CD4-positive, alpha-beta T cell (primary cell): Measurements from ENCODE around the gene CNNM1. TPM values are rescaled to one million over a fixed set of nuclear protein-coding genes. Genes with fewer than 3 reads are reported as not detected.

ENCODE experiments used
- ATAC-seq: fragments of 200-7000 bp; cut with Tn5 transposase; one replicate; pipeline ENCODE4 v1.10.0; 2022; ENCODE audit warnings: mild to moderate bottlenecking; ENCODE audit not compliant: poor library complexity
- CTCF ChIA-PET: fragments of 350-600 bp; sonication (Branson Sonifier 250); formaldehyde crosslinking; loops from one replicate; lab custom pipeline; 2021; ENCODE audit warnings: antibody characterized with exemption, inconsistent platforms; lab: Charles Lee
- POLR2A ChIA-PET: fragments of 350-600 bp; sonication (Branson Sonifier 250); formaldehyde crosslinking; loops from one replicate; lab custom pipeline; 2021; ENCODE audit warnings: antibody characterized with exemption, inconsistent platforms; lab: Charles Lee
- DNase-seq, 14 experiments: peaks; one replicate each; pipeline ENCODE4 v3.0.0-alpha.2; 2013 to 2020; ENCODE audit warnings: mixed read lengths in 2 of 14
- H3K27ac ChIP-seq, 2 donors: one replicate each; pipeline versions ENCODE4 v1.5.1 to v1.7.0; 2013; ENCODE audit warnings: low read length in 2 of 2, low read depth in 1 of 2, mild to moderate bottlenecking in 1 of 2
- H3K27me3 ChIP-seq, 2 experiments: 1 replicate in 1 of 2; 2 replicates in 1 of 2; pipeline versions ENCODE4 v1.6.1 to v1.7.0; 2013; ENCODE audit warnings: low read length in 2 of 2, control low read depth in 1 of 2, mild to moderate bottlenecking in 1 of 2, moderate library complexity in 1 of 2; ENCODE audit not compliant: insufficient read depth in 2 of 2, control insufficient read depth in 1 of 2
- H3K36me3 ChIP-seq: one replicate; pipeline ENCODE4 v1.6.1; 2013; ENCODE audit warnings: low read length, control low read depth; ENCODE audit not compliant: insufficient read depth
- H3K4me1 ChIP-seq: one replicate; pipeline ENCODE4 v1.6.1; 2013; ENCODE audit warnings: low read length, control low read depth; ENCODE audit not compliant: insufficient read depth
- H3K4me3 ChIP-seq: one replicate; pipeline ENCODE4 v1.5.1; 2013; ENCODE audit warnings: mild to moderate bottlenecking, low read length, moderate library complexity
- H3K9me3 ChIP-seq, 2 experiments: 1 replicate in 1 of 2; 2 replicates in 1 of 2; pipeline versions ENCODE4 v1.6.1 to v1.7.0; 2013; ENCODE audit warnings: low read length in 2 of 2, mild to moderate bottlenecking in 2 of 2, control low read depth in 1 of 2, moderate library complexity in 1 of 2; ENCODE audit not compliant: control insufficient read depth in 1 of 2, insufficient read depth in 1 of 2
- H3K27ac Mint-ChIP-seq: one replicate; pipeline ENCODE4 v1.8.0; 2020; ENCODE audit warnings: mixed read lengths
- H3K27me3 Mint-ChIP-seq: one replicate; pipeline ENCODE4 v1.8.0; 2021; ENCODE audit warnings: mixed read lengths
- H3K36me3 Mint-ChIP-seq: one replicate; pipeline ENCODE4 v1.8.0; 2021; ENCODE audit warnings: low read depth, mixed read lengths
- H3K4me1 Mint-ChIP-seq: one replicate; pipeline ENCODE4 v1.8.0; 2021; ENCODE audit warnings: low read depth, mixed read lengths
- H3K4me3 Mint-ChIP-seq: one replicate; pipeline ENCODE4 v1.8.0; 2020; ENCODE audit warnings: mild to moderate bottlenecking, mixed read lengths
- H3K9me3 Mint-ChIP-seq: one replicate; pipeline ENCODE4 v1.8.0; 2020; ENCODE audit warnings: mixed read lengths
- intact Hi-C, 2 experiments: fragments of 100-400 bp; cut with DNase I in 1 of 2; cut with micrococcal nuclease in 1 of 2; formaldehyde crosslinking; loops; one replicate each; pipeline versions ENCODE4 v1.15.1 to v1.9.0; 2023 to 2025; cut with DNase I, micrococcal nuclease
- total RNA-seq, 174 experiments: library from RNA in 2 of 174; stranded (reverse) in 2 of 174; gene quantifications; one replicate each; pipeline ENCODE4 v1.2.3 and lab custom pipeline; 2021 to 2026
- TF ChIP-seq, protein P1 (sequence below): fragments of 200-600 bp; IDR thresholded peaks from one replicate; pipeline ENCODE4 v1.8.0; 2022; ENCODE audit warnings: antibody characterized with exemption, mild to moderate bottlenecking

Gene CNNM1
- total RNA-seq, 2 experiments from 2014 or later, result 0.16 to 0.17 TPM

DNA sequence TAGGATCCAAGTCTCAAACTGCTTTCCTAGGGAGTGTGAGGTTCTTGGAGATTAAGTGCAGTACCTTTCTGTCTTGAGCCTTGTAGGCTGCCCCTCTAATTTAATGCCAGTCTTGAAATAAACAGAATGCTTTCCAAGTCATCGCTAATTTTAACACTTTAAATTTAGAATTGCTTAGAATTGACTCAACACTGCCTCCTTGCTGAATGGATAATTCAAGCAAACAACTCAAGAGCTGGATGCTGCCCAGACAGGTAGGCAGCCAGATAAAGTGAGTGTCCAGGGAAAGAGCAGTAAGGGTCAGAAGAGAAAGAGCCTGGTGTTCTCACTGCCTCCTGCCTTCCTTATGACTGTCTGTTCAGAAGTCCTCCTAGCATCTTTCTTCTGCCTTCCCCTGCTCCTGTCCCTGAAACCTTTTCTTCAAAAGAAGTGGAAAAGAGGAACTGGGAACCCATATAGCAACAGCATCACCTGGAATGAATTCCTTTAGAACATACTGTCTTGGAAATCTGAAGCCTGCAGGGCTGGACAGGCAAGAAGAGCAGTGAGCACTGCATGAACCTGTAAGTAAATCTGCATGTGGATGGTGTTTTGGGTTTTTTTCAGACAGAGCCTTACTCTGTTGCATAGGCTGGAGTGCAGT lies 104.3 kb downstream of the CNNM1 start:
- H3K4me1 Mint-ChIP-seq, result peaks cover 58% of the 10 kb centered on the region
- Histone ChIP-seq H3K27me3 (no peaks in the 10 kb centered on the region), H3K9me3 (no peaks in the 10 kb centered on the region), H3K4me3 (no peak overlapping the region), H3K27ac (no peak overlapping the region), H3K36me3 (peaks cover 4% of the 10 kb centered on the region), H3K4me1 (peaks cover 17% of the 10 kb centered on the region)
- POLR2A ChIA-PET, result no interaction called here
- H3K36me3 Mint-ChIP-seq, result peaks cover 16% of the 10 kb centered on the region
- DNase-seq, result no peak
- no peak overlapping the region for H3K27ac Mint-ChIP-seq
- H3K27me3 Mint-ChIP-seq, result no peaks in the 10 kb centered on the region
- H3K9me3 Mint-ChIP-seq, result no peaks in the 10 kb centered on the region
- peak overlapping the region; percentile 30 for H3K4me3 Mint-ChIP-seq
- CTCF ChIA-PET, result no interaction called here
- intact Hi-C loops, result loop anchor here (2.0 to 10.0 kb wide), 9 partner anchors 179 to 1479 kb away; partner anchors contain the start of genes ENTPD7 (in 1 of the 2), HPS1 (in 1 of the 2), R3HCC1L (in 1 of the 2) and SLC25A28 (in 1 of the 2)
- ATAC-seq, result no peak
- TF ChIP-seq, protein P1, sequence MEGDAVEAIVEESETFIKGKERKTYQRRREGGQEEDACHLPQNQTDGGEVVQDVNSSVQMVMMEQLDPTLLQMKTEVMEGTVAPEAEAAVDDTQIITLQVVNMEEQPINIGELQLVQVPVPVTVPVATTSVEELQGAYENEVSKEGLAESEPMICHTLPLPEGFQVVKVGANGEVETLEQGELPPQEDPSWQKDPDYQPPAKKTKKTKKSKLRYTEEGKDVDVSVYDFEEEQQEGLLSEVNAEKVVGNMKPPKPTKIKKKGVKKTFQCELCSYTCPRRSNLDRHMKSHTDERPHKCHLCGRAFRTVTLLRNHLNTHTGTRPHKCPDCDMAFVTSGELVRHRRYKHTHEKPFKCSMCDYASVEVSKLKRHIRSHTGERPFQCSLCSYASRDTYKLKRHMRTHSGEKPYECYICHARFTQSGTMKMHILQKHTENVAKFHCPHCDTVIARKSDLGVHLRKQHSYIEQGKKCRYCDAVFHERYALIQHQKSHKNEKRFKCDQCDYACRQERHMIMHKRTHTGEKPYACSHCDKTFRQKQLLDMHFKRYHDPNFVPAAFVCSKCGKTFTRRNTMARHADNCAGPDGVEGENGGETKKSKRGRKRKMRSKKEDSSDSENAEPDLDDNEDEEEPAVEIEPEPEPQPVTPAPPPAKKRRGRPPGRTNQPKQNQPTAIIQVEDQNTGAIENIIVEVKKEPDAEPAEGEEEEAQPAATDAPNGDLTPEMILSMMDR, result no peak

DNA sequence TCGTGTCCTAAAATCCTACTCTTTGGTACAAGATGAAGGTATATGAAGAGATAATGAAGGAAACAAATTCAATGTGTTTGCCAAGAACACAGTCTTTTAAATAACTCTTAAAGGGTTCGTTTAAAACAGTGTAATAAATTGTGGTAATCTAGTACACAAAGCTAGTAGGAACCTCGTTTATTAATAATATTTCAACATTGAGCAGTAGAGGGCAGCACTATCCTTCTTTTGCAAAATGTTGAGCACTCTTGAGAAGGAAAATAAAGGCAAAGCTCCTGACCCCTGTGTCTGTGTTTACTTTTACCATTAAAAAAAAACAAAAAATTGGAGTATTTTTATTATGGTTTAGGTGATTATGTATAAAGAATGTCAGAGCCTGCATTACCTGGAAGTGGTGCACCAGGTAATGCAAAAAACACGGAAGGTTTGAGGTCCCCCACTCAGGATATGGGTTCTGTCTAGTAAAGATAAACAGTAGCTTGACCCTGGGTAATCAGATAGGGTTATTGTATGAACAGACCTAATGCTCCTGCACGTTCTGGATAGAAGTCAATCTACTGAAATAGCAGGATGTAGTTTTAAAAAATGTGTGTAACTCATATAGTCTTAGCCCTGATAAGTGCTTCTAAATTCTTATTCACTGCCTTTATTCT lies 107.0 kb downstream of the CNNM1 start:
- ChIA-PET CTCF (interaction anchor here (0.6 to 1.7 kb wide), 14 partner anchors 9 to 296 kb away, joined by 3 to 7 read pairs (median 4); partner anchors contain the start of genes COX15 and CUTC), POLR2A (interaction anchor here (0.8 to 1.8 kb wide), 2 partner anchors 184 to 296 kb away, joined by 4 to 7 read pairs; partner anchors contain the start of genes COX15, CUTC and SLC25A28)
- Mint-ChIP-seq H3K27me3 (no peaks in the 10 kb centered on the region), H3K4me3 (peak overlapping the region; percentile 0), H3K9me3 (no peaks in the 10 kb centered on the region), H3K27ac (no peak overlapping the region), H3K4me1 (peaks cover 38% of the 10 kb centered on the region), H3K36me3 (peaks cover 9% of the 10 kb centered on the region)
- H3K36me3 ChIP-seq, result peaks cover 4% of the 10 kb centered on the region
- peaks cover 5% of the 10 kb centered on the region for H3K4me1 ChIP-seq
- intact Hi-C loops, result loop anchor here (1.0 to 10.0 kb wide), 6 partner anchors 176 to 1301 kb away; partner anchors contain the start of gene R3HCC1L (in 1 of the 2)
- ATAC-seq, result peak; percentile 61
- peak in 3 of 14 experiments; percentile 52 to 61 (median 58) for DNase-seq
- no peaks in the 10 kb centered on the region for H3K9me3 ChIP-seq
- no peaks in the 10 kb centered on the region for H3K27me3 ChIP-seq
- no peak overlapping the region for H3K27ac ChIP-seq
- TF ChIP-seq, protein P1, result peak; percentile 78
- no peak overlapping the region for H3K4me3 ChIP-seq

DNA sequence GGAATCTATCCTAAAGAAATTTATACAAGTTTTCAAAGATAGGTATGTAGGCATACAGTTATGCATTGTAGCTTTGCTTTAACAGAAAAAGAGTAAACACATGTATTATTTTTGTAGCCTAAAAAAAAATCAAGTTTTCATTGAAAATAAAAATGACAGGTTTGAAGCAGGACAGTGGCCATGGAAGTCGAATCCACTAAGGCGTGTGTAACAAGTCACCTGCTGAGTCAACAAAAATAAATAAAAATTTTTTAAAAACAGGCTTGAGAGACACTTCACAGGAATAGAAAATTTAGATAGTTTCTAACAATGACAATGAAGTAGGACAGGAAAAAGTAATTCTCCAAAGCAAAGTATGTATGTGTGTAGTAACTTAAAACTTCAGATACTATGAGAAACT lies 109.7 kb downstream of the CNNM1 start:
- no peak overlapping the region for H3K27ac ChIP-seq
- no peak overlapping the region for H3K27ac Mint-ChIP-seq
- POLR2A ChIA-PET, result no interaction called here
- H3K4me1 ChIP-seq, result no peaks in the 10 kb centered on the region
- peaks cover 17% of the 10 kb centered on the region for H3K4me1 Mint-ChIP-seq
- H3K4me3 ChIP-seq, result no peak overlapping the region
- H3K9me3 ChIP-seq, result no peaks in the 10 kb centered on the region
- H3K36me3 Mint-ChIP-seq, result peaks cover 4% of the 10 kb centered on the region
- H3K9me3 Mint-ChIP-seq, result no peaks in the 10 kb centered on the region
- ATAC-seq (no peak), DNase-seq (no peak)
- TF ChIP-seq, protein P1, result no peak
- no peak overlapping the region for H3K4me3 Mint-ChIP-seq
- no peaks in the 10 kb centered on the region for H3K27me3 Mint-ChIP-seq
- intact Hi-C loops, result loop anchor here in 1 of 2 experiments (5.0 to 10.0 kb wide), 3 partner anchors 173 to 1304 kb away; partner anchors contain the start of gene R3HCC1L
- no peaks in the 10 kb centered on the region for H3K27me3 ChIP-seq
- CTCF ChIA-PET, result interaction anchor here (1.4 kb wide), 1 partner anchor 11 kb away, joined by 3 read pairs; no protein-coding TSS in a partner anchor
- H3K36me3 ChIP-seq, result peaks cover 2% of the 10 kb centered on the region
